AG10803 (cell line): ENCODE measurements around the gene HMGA1.
"Not testable (repeated sequence)": the region's sequence is repeated elsewhere in the genome, so short reads cannot be mapped to it uniquely, and the experiment has no call there.

Experiments used
- DNase-seq: peaks from one replicate; pipeline ENCODE4 v3.0.0; 2010; ENCODE audit warnings: low read depth
- H3K4me3 ChIP-seq: 2 replicates; pipeline ENCODE4 v1.5.1; 2011; ENCODE audit warnings: mild to moderate bottlenecking, low read length, control low read depth
- TF ChIP-seq, protein P1 (sequence below): conservative IDR thresholded peaks from 2 replicates; pipeline ENCODE4 v1.5.1; 2011; ENCODE audit warnings: mild to moderate bottlenecking, low read length, control low read depth, inconsistent platforms

The HMGA1 gene

GRCh38 chr6:34246249-34246562, 9.5 kb downstream of the HMGA1 start:
- DNase-seq, result no peak
- H3K4me3 ChIP-seq, result no peak overlapping the region
- TF ChIP-seq, protein P1, sequence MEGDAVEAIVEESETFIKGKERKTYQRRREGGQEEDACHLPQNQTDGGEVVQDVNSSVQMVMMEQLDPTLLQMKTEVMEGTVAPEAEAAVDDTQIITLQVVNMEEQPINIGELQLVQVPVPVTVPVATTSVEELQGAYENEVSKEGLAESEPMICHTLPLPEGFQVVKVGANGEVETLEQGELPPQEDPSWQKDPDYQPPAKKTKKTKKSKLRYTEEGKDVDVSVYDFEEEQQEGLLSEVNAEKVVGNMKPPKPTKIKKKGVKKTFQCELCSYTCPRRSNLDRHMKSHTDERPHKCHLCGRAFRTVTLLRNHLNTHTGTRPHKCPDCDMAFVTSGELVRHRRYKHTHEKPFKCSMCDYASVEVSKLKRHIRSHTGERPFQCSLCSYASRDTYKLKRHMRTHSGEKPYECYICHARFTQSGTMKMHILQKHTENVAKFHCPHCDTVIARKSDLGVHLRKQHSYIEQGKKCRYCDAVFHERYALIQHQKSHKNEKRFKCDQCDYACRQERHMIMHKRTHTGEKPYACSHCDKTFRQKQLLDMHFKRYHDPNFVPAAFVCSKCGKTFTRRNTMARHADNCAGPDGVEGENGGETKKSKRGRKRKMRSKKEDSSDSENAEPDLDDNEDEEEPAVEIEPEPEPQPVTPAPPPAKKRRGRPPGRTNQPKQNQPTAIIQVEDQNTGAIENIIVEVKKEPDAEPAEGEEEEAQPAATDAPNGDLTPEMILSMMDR, result no peak

DNA sequence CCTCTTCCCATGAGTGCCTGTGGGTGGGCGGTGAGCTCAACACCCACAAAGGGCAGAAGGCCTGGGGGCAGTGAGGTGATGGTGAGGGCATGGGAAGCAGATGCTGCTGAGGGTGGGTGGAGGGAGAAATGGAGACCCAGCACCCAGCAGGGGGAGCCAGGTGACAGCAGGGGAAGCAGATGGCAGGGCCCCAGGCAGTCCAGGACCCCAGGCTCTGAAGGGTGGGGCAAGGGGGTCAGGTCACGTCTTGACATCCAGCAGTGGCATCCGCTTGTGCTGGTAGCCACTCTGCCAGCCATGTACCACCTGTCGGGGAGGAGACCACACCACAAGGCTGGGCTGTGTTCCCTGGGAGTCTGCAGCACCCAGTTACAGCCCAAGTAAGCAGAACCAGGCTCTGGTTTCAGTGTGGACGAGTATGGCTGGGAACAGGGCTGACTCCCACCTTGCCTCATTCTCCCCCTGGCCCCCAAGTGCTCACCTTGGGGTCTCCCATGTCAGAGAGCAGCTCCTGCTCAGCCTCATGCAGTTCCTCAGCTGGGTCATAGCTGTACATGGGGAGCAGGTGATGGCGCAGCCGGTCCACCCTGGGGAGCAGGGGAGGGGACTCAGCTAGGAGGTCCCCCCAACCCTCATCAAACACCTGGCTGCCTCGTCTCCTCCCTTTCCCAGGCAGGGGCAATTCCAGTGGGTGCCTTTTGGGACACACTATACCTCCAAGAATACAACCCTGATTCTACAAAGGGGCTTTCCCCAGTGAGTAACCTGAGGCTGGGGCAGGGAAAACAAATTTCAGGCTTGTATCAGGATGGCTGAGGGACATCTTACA, 10.1 kb downstream of the HMGA1 start:
- no peak for DNase-seq
- TF ChIP-seq, protein P1, result peak; percentile 41
- no peak overlapping the region for H3K4me3 ChIP-seq

DNA sequence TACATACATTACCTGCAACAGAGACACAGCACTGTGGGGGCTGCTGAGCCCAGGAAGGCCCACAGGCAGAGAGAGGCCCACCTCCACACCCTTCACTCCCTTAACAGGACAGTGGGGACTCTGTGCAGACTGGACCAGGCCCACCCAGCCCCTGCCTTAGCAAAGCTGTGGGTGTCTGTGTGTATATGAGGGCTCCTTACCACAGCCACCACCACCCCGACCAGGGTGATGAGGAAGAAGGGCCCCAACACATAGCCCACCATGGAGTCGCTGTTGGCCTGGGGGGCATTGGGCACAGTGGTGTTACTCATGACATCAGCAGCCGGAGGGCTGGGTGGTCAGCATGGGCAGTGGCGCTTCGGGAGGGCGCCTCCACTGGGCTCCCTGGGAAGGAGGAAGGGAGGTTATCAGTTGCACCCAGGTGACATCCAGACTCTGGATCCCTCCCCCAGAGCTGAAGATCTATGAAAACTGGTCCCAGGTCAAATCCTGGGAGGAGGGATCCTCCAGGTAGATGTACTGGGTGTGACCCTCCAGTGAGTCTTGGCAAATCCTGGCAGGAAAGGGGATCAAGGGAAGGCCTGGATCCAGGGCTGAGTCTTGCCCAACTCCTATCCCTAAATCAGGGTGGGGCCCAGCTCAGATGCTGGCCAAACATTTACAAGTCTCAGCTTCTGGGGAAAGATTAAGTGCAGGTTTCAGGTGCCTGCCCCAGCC, 11.0 kb downstream of the HMGA1 start:
- no peak overlapping the region for H3K4me3 ChIP-seq
- TF ChIP-seq, protein P1, result no peak
- no peak for DNase-seq

DNA sequence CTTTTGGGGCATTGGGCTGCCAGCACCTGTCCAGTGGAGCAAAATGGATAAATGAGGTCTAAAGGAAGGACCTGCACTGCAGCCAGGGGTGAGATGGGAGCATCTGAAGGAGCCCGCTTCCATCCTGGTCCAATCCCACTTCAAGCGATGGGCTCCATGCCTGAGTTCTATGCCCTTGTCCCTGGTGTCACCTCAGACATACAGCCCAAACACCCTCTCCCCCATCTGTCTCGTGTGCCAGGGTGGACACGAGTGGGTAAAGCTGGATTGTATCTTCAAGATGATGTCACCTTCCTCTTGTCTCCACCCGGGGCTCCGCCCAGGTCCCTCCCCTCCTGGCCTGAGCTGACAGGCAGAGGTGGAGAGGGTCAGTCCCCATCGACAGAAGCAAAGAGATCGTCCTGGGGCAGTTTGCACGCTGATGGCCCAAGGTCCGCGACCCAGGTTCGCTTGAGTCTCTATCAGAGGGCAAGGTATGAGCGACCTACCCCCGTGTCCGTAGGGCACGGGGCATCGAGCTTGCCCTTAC, 11.6 kb downstream of the HMGA1 start:
- H3K4me3 ChIP-seq, result peak overlapping the region; percentile 91
- peak; percentile 39 for DNase-seq
- TF ChIP-seq, protein P1, result no peak

DNA sequence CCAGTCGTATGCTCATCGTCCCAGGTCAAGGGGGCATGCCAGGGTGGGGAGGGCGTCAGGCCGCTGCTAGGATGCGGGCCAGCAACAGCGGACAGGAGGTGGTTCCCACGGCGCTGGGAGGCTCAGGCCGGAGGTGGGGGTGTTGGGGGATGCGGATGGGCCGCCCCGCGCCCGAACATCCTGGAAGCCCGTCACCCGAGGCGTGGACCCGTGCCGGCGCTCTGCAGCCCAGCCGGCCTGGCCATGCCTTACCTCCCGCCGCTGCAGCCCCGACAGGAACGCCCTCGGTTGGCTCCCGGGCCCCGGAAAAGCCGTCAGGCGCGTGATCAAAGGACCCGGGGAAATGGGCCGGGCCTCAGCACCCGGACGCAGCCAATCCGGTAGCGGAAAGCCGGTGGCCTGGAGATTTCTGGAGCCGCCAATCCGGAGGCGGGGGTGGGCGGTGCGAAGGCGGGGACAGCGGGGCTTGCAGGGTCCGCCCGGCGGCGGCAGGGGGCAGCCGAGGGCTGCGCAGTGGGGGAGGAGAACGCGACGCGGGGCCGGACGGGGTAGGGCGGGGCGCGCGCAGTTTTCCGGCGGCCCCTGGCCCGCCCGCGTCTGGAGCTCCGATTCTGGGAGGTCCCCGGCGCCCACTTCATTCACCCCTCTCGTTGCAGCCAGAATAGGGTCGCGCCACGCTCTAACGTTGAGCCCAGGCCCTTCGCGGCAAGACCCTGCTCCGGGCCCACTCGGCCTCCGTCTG, 12.2 kb downstream of the HMGA1 start, which contains the start of gene SMIM29:
TSS of gene SMIM29 (minus strand) at position 280 of the 742 bp plus-strand sequence. CDS start 1,215 bp downstream, outside the sequence.
- TF ChIP-seq, protein P1, result peak; percentile 67
- peak within 1 kb of the TSS; percentile 91 for H3K4me3 ChIP-seq
- peak; percentile 91 for DNase-seq

DNA sequence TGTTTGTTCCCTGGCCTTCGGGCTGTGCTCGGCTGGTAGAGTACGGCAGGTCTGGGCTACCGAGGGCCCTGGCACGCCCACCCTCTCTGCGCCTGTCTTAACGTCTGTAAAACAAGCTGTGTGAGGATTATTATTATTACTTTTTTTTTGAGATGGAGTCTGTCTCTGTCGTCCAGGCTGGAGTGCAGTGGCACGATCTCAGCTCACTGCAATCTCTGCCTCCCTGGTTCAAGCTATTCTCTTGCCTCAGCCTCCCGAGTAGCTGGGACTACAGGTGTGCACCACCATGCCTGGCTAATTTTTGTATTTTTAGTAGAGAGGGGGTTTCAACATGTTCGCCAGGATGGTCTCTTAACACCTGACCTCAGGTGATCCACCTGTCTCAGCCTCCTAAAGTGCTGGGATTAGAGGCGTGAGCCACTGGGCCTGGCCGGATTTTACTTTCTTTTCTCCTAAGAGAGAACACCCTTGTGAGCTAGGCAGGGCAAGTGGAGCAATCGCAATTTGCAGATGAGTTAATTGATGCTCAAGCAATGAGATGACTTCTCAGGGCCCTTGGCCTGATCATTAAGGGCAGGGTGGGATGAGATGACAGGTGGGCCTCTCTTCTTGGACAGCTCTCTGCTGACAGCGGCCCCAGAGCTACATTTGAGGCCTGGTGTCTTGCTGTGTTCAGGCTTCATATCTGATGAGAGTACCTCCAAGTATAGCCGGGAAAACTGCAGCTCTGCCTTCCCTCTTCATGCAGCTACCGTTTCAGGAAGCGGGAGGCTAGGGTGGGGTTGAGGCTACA, 13.0 kb downstream of the HMGA1 start:
- TF ChIP-seq, protein P1, result no peak
- peak overlapping the region; percentile 78 for H3K4me3 ChIP-seq
- DNase-seq, result peak; percentile 42

- DNase-seq, H3K4me3 ChIP-seq: not testable (repeated sequence)
Observed at GRCh38 chr6:34252395-34252794, 15.7 kb downstream of the HMGA1 start.
